Fibroblast of lung (primary cell): ENCODE data around the gene MATK.

Experiments used
- EZH2 ChIP-seq: IDR thresholded peaks from 2 replicates; pipeline ENCODE4 v1.5.1; 2012; ENCODE audit warnings: low read length, control low read depth, mild to moderate bottlenecking; ENCODE audit errors: missing control alignments
- TF ChIP-seq, protein P1 (sequence below), 2 donors: IDR thresholded peaks in 1 of 2; conservative IDR thresholded peaks in 1 of 2; 1 replicate in 1 of 2; 2 replicates in 1 of 2; pipeline ENCODE4 v1.5.1; 2011 to 2012; ENCODE audit warnings: low read length in 2 of 2, control low read depth in 1 of 2, inconsistent platforms in 1 of 2, low read depth in 1 of 2, mild to moderate bottlenecking in 1 of 2

GRCh38 chr19:3816566-3817218, 30.5 kb upstream of the MATK start:
- TF ChIP-seq, protein P1, sequence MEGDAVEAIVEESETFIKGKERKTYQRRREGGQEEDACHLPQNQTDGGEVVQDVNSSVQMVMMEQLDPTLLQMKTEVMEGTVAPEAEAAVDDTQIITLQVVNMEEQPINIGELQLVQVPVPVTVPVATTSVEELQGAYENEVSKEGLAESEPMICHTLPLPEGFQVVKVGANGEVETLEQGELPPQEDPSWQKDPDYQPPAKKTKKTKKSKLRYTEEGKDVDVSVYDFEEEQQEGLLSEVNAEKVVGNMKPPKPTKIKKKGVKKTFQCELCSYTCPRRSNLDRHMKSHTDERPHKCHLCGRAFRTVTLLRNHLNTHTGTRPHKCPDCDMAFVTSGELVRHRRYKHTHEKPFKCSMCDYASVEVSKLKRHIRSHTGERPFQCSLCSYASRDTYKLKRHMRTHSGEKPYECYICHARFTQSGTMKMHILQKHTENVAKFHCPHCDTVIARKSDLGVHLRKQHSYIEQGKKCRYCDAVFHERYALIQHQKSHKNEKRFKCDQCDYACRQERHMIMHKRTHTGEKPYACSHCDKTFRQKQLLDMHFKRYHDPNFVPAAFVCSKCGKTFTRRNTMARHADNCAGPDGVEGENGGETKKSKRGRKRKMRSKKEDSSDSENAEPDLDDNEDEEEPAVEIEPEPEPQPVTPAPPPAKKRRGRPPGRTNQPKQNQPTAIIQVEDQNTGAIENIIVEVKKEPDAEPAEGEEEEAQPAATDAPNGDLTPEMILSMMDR (conservative IDR thresholded peaks at IDR 0.05 in 1 of 2, IDR thresholded peaks at IDR 0.05 in 1 of 2; ENCODE audit: low read depth in 1 of 2, low read length in 2 of 2) = no peak
- TF ChIP-seq EZH2 = no peak
